DND-41 (cell line): ENCODE results near the gene GCNT4.

Source experiments
- ATAC-seq: fragments of 200-7000 bp; cut with Tn5 transposase; 3 replicates; pipeline ENCODE4 v1.9.1; 2021; ENCODE audit warnings: low read depth; ENCODE audit not compliant: insufficient read depth
- DNase-seq: peaks from one replicate; pipeline ENCODE4 v3.0.0-alpha.2; 2020
- H2AFZ ChIP-seq: 2 replicates; pipeline ENCODE4 v1.6.0; 2012; ENCODE audit warnings: low read depth, low read length
- H3K27ac ChIP-seq: 2 replicates; pipeline ENCODE4 v1.5.1; 2012; ENCODE audit warnings: low read length, inconsistent platforms
- H3K27me3 ChIP-seq: fragments of 200-600 bp; sonication (generic); 2 replicates; pipeline ENCODE4 v1.6.0; 2012; ENCODE audit warnings: low read length, mild to moderate bottlenecking, inconsistent platforms; ENCODE audit not compliant: insufficient read depth, poor library complexity
- H3K36me3 ChIP-seq: 2 replicates; pipeline ENCODE4 v1.5.1; 2012; ENCODE audit warnings: low read length, inconsistent platforms; ENCODE audit not compliant: insufficient read depth
- H3K4me1 ChIP-seq: 2 replicates; pipeline ENCODE4 v1.5.1; 2012; ENCODE audit warnings: mild to moderate bottlenecking, low read length; ENCODE audit not compliant: insufficient read depth
- H3K4me2 ChIP-seq: 2 replicates; pipeline ENCODE4 v1.6.0; 2012; ENCODE audit warnings: mild to moderate bottlenecking, moderate library complexity, low read length, inconsistent platforms; ENCODE audit not compliant: insufficient read depth
- H3K4me3 ChIP-seq, 2 experiments: fragments of 200-600 bp in 1 of 2; shearing (Covaris generic) in 1 of 2; 2 replicates each; pipeline ENCODE4 v1.5.1; 2012 to 2016; ENCODE audit warnings: inconsistent platforms in 2 of 2, low read length in 2 of 2, mild to moderate bottlenecking in 2 of 2, low read depth in 1 of 2, moderate library complexity in 1 of 2
- H3K79me2 ChIP-seq: 2 replicates; pipeline ENCODE4 v1.6.0; 2012; ENCODE audit warnings: low read length, inconsistent platforms; ENCODE audit not compliant: insufficient read depth
- H3K9ac ChIP-seq: 2 replicates; pipeline ENCODE4 v1.6.0; 2012; ENCODE audit warnings: low read depth, mild to moderate bottlenecking, inconsistent platforms, low read length, moderate library complexity
- H3K9me3 ChIP-seq: 2 replicates; pipeline ENCODE4 v1.5.1; 2012; ENCODE audit warnings: low read length, moderate library complexity, mild to moderate bottlenecking, inconsistent platforms; ENCODE audit not compliant: insufficient read depth, severe bottlenecking
- H4K20me1 ChIP-seq: 2 replicates; pipeline ENCODE4 v1.6.0; 2012; ENCODE audit warnings: low read length; ENCODE audit not compliant: insufficient read depth
- CTCF ChIP-seq: IDR thresholded peaks from 2 replicates; pipeline ENCODE4 v1.5.1; 2012; ENCODE audit warnings: borderline replicate concordance, low read length, moderate library complexity, mild to moderate bottlenecking; ENCODE audit not compliant: poor library complexity, severe bottlenecking; ENCODE audit errors: extremely low read depth
- EZH2 ChIP-seq: IDR thresholded peaks from 3 replicates; pipeline ENCODE4 v1.6.1; 2012; ENCODE audit warnings: borderline replicate concordance, low read depth, mild to moderate bottlenecking, moderate library complexity, low read length, inconsistent platforms; ENCODE audit not compliant: severe bottlenecking

The GCNT4 gene

GRCh38 chr5:75057561-75057960, 5.2 kb upstream of the GCNT4 start:
- no peak overlapping the region for H3K4me3 ChIP-seq
- no peaks in the 10 kb centered on the region for H3K79me2 ChIP-seq
- no peak overlapping the region for H3K9ac ChIP-seq
- no peaks in the 10 kb centered on the region for H3K9me3 ChIP-seq
- 0 out of 2 replicates have a peak overlapping the region, but pooled peaks have one; percentile 33 for H3K27ac ChIP-seq
- H3K4me2 ChIP-seq = no peak overlapping the region
- peaks cover 34% of the 10 kb centered on the region for H3K27me3 ChIP-seq
- no peak for DNase-seq
- H4K20me1 ChIP-seq = peaks cover 4% of the 10 kb centered on the region; the same call in 1 of the 2 replicates
- H2AFZ ChIP-seq = no peak overlapping the region
- no peaks in the 10 kb centered on the region for H3K36me3 ChIP-seq
- no peak for TF ChIP-seq CTCF
- TF ChIP-seq EZH2 = no peak
- peaks cover 42% of the 10 kb centered on the region for H3K4me1 ChIP-seq
- ATAC-seq = no peak

GRCh38 chr5:75055727-75056144, 3.4 kb upstream of the GCNT4 start:
- Histone ChIP-seq H3K9ac (no peak overlapping the region), H3K9me3 (no peaks in the 10 kb centered on the region)
- no peak for DNase-seq

GRCh38 chr5:75054134-75054930, 2.0 kb upstream of the GCNT4 start:
- Histone ChIP-seq H3K4me2 (peak overlapping the region; percentile 72), H4K20me1 (peaks cover 4% of the 10 kb centered on the region; the same call in 1 of the 2 replicates), H3K79me2 (no peaks in the 10 kb centered on the region), H3K27me3 (peaks cover 56% of the 10 kb centered on the region), H2AFZ (peak overlapping the region; percentile 73), H3K9me3 (no peaks in the 10 kb centered on the region), H3K4me1 (peaks cover 38% of the 10 kb centered on the region), H3K36me3 (no peaks in the 10 kb centered on the region), H3K4me3 (peak overlapping the region; percentile 37 to 67; a peak in 3 of 4 replicates), H3K9ac (peak overlapping the region; percentile 59), H3K27ac (peak overlapping the region; percentile 8; the same call in 1 of the 2 replicates)
- DNase-seq (no peak), ATAC-seq (no peak)
- no peak for TF ChIP-seq CTCF
- no peak for TF ChIP-seq EZH2

More at GRCh38 chr5:75055727-75056144, 3.4 kb upstream of the GCNT4 start:
- Histone ChIP-seq H3K4me3 (no peak overlapping the region), H3K4me2 (no peak overlapping the region), H2AFZ (no peak overlapping the region), H3K27ac (no peak overlapping the region), H3K79me2 (no peaks in the 10 kb centered on the region), H3K4me1 (peaks cover 46% of the 10 kb centered on the region), H4K20me1 (peaks cover 4% of the 10 kb centered on the region; the same call in 1 of the 2 replicates), H3K27me3 (peaks cover 52% of the 10 kb centered on the region), H3K36me3 (no peaks in the 10 kb centered on the region)
- TF ChIP-seq CTCF (no peak), EZH2 (no peak)
- ATAC-seq = no peak
